Activated T-cell treated with anti-CD3 and anti-CD28 coated beads, Interleukin-2, amount 50 U/mL, for 4 hours (primary cell): ENCODE measurements around the gene OSBPL6. TPM values are rescaled to one million over a fixed set of nuclear protein-coding genes. Genes with fewer than 3 reads are reported as not detected.
"Not testable (repeated sequence)": the region's sequence is repeated elsewhere in the genome, so short reads cannot be mapped to it uniquely, and the experiment has no call there.

Experiments
- ATAC-seq, 2 donors: fragments of 200-7000 bp; cut with Tn5 transposase; one replicate each; pipeline ENCODE4 v1.10.0; 2021
- DNase-seq: peaks from one replicate; pipeline ENCODE4 v3.0.0-alpha.2; 2020
- H3K27me3 Mint-ChIP-seq: one replicate; pipeline ENCODE4 v1.8.0; 2021; ENCODE audit warnings: low read depth, mixed read lengths
- H3K36me3 Mint-ChIP-seq: one replicate; pipeline ENCODE4 v1.8.0; 2022; ENCODE audit warnings: mixed read lengths; ENCODE audit not compliant: insufficient read depth
- H3K4me1 Mint-ChIP-seq: one replicate; pipeline ENCODE4 v1.8.0; 2021; ENCODE audit warnings: low read depth, mixed read lengths
- H3K4me3 Mint-ChIP-seq: one replicate; pipeline ENCODE4 v1.8.0; 2021; ENCODE audit warnings: mild to moderate bottlenecking, moderate library complexity, mixed read lengths
- H3K9me3 Mint-ChIP-seq: one replicate; pipeline ENCODE4 v1.8.0; 2021; ENCODE audit warnings: mixed read lengths
- total RNA-seq, 3 donors: library from RNA; stranded (reverse); gene quantifications; one replicate each; pipeline ENCODE4 v1.2.1, GENCODE V29; 2021

The OSBPL6 gene
- total RNA-seq, 3 donors from 2014 or later = 0.28 to 0.53 (median 0.30) TPM

- Mint-ChIP-seq H3K4me3 (no peak overlapping the region), H3K9me3 (no peaks in the 10 kb centered on the region), H3K4me1 (no peaks in the 10 kb centered on the region), H3K36me3 (no peaks in the 10 kb centered on the region), H3K27me3 (peaks cover 5% of the 10 kb centered on the region)
- ATAC-seq (no peak), DNase-seq (no peak)
Observed at GRCh38 chr2:178301649-178302238, 107.4 kb downstream of the OSBPL6 start.

GRCh38 chr2:178304333-178304732 is 110.0 kb downstream of the OSBPL6 start:
- Mint-ChIP-seq H3K36me3 (no peaks in the 10 kb centered on the region), H3K27me3 (peaks cover 3% of the 10 kb centered on the region), H3K4me1 (no peaks in the 10 kb centered on the region), H3K9me3 (no peaks in the 10 kb centered on the region), H3K4me3 (no peak overlapping the region)
- ATAC-seq = no peak
- DNase-seq = no peak

GRCh38 chr2:178306352-178307073 is 112.2 kb downstream of the OSBPL6 start:
- H3K27me3 Mint-ChIP-seq = peaks cover 6% of the 10 kb centered on the region
- no peak overlapping the region for H3K4me3 Mint-ChIP-seq
- no peaks in the 10 kb centered on the region for H3K36me3 Mint-ChIP-seq
- H3K9me3 Mint-ChIP-seq = no peaks in the 10 kb centered on the region
- peak in 1 of 2 donors; percentile 60 for ATAC-seq
- H3K4me1 Mint-ChIP-seq = no peaks in the 10 kb centered on the region
- DNase-seq = no peak

GRCh38 chr2:178307650-178308049 is 113.3 kb downstream of the OSBPL6 start:
- Mint-ChIP-seq H3K4me3 (no peak overlapping the region), H3K9me3 (no peaks in the 10 kb centered on the region), H3K36me3 (no peaks in the 10 kb centered on the region), H3K4me1 (no peaks in the 10 kb centered on the region), H3K27me3 (peaks cover 6% of the 10 kb centered on the region)
- DNase-seq (no peak), ATAC-seq (no peak)

GRCh38 chr2:178309541-178309940 is 115.2 kb downstream of the OSBPL6 start:
- ATAC-seq = no peak
- Mint-ChIP-seq H3K4me3 (no peak overlapping the region), H3K27me3 (peaks cover 6% of the 10 kb centered on the region), H3K9me3 (no peaks in the 10 kb centered on the region), H3K36me3 (no peaks in the 10 kb centered on the region), H3K4me1 (no peaks in the 10 kb centered on the region)
- no peak for DNase-seq

GRCh38 chr2:178315078-178315477 is 120.8 kb downstream of the OSBPL6 start:
- ATAC-seq (no peak), DNase-seq (no peak)
- Mint-ChIP-seq H3K9me3 (no peaks in the 10 kb centered on the region), H3K36me3 (no peaks in the 10 kb centered on the region), H3K4me1 (no peaks in the 10 kb centered on the region), H3K4me3 (no peak overlapping the region), H3K27me3 (peaks cover 7% of the 10 kb centered on the region)

- no peaks in the 10 kb centered on the region for H3K4me1 Mint-ChIP-seq
- ATAC-seq = no peak
- H3K9me3 Mint-ChIP-seq = no peaks in the 10 kb centered on the region
- H3K4me3 Mint-ChIP-seq = no peak overlapping the region
- H3K27me3 Mint-ChIP-seq = peaks cover 7% of the 10 kb centered on the region
- no peak for DNase-seq
- no peaks in the 10 kb centered on the region for H3K36me3 Mint-ChIP-seq
Observed at GRCh38 chr2:178315488-178315948, 121.2 kb downstream of the OSBPL6 start.

- H3K36me3 Mint-ChIP-seq = no peaks in the 10 kb centered on the region
- no peak for ATAC-seq
Observed at GRCh38 chr2:178317811-178318210, 123.5 kb downstream of the OSBPL6 start.

GRCh38 chr2:178320011-178320585 is 125.8 kb downstream of the OSBPL6 start:
- ATAC-seq (no peak), DNase-seq (no peak)
- Mint-ChIP-seq H3K4me3 (no peak overlapping the region), H3K9me3 (no peaks in the 10 kb centered on the region), H3K27me3 (peaks cover 4% of the 10 kb centered on the region), H3K4me1 (no peaks in the 10 kb centered on the region), H3K36me3 (no peaks in the 10 kb centered on the region)

More at GRCh38 chr2:178317811-178318210, 123.5 kb downstream of the OSBPL6 start:
- Mint-ChIP-seq H3K9me3 (no peaks in the 10 kb centered on the region), H3K4me3 (no peak overlapping the region), H3K4me1 (no peaks in the 10 kb centered on the region), H3K27me3 (peaks cover 4% of the 10 kb centered on the region)
- no peak for DNase-seq

GRCh38 chr2:178322068-178322467 is 127.8 kb downstream of the OSBPL6 start:
- ATAC-seq = no peak
- H3K4me1 Mint-ChIP-seq = no peaks in the 10 kb centered on the region
- H3K4me3 Mint-ChIP-seq = no peak overlapping the region
- peaks cover 14% of the 10 kb centered on the region for H3K27me3 Mint-ChIP-seq
- H3K36me3 Mint-ChIP-seq = no peaks in the 10 kb centered on the region
- DNase-seq = no peak
- no peaks in the 10 kb centered on the region for H3K9me3 Mint-ChIP-seq

- H3K4me1 Mint-ChIP-seq, DNase-seq, H3K36me3 Mint-ChIP-seq, H3K4me3 Mint-ChIP-seq, ATAC-seq, H3K9me3 Mint-ChIP-seq: not testable (repeated sequence)
- H3K27me3 Mint-ChIP-seq = peaks cover 14% of the 10 kb centered on the region
Observed at GRCh38 chr2:178323331-178323730, 129.0 kb downstream of the OSBPL6 start.

GRCh38 chr2:178324077-178324476 is 129.8 kb downstream of the OSBPL6 start:
- Mint-ChIP-seq H3K4me3 (no peak overlapping the region), H3K27me3 (peaks cover 14% of the 10 kb centered on the region), H3K36me3 (no peaks in the 10 kb centered on the region), H3K4me1 (no peaks in the 10 kb centered on the region), H3K9me3 (no peaks in the 10 kb centered on the region)
- ATAC-seq = no peak
- DNase-seq = no peak

- H3K4me1 Mint-ChIP-seq = no peaks in the 10 kb centered on the region
- H3K9me3 Mint-ChIP-seq = no peaks in the 10 kb centered on the region
- peaks cover 12% of the 10 kb centered on the region for H3K27me3 Mint-ChIP-seq
- H3K4me3 Mint-ChIP-seq = no peak overlapping the region
- ATAC-seq (no peak), DNase-seq (no peak)
- no peaks in the 10 kb centered on the region for H3K36me3 Mint-ChIP-seq
Observed at GRCh38 chr2:178325268-178325667, 131.0 kb downstream of the OSBPL6 start.

GRCh38 chr2:178327516-178327915 is 133.2 kb downstream of the OSBPL6 start:
- ATAC-seq (no peak), DNase-seq (no peak)
- Mint-ChIP-seq H3K4me1 (no peaks in the 10 kb centered on the region), H3K9me3 (no peaks in the 10 kb centered on the region), H3K36me3 (no peaks in the 10 kb centered on the region), H3K27me3 (peaks cover 10% of the 10 kb centered on the region), H3K4me3 (no peak overlapping the region)

GRCh38 chr2:178328037-178328436 is 133.7 kb downstream of the OSBPL6 start:
- Mint-ChIP-seq H3K4me3 (no peak overlapping the region), H3K4me1 (no peaks in the 10 kb centered on the region), H3K9me3 (no peaks in the 10 kb centered on the region), H3K36me3 (no peaks in the 10 kb centered on the region), H3K27me3 (peaks cover 10% of the 10 kb centered on the region)
- no peak for DNase-seq
- no peak for ATAC-seq
